ENCODE measurements around the gene ZNF804A. TPM values are rescaled to one million over a fixed set of nuclear protein-coding genes. Genes with fewer than 3 reads are reported as not detected.

ZNF804A gene
- total RNA-seq, 1 donor from 2014 or later: not detected

GRCh38 chr2:184779777-184780176 is 181.4 kb downstream of the ZNF804A start:
- TF ChIP-seq, protein P1, sequence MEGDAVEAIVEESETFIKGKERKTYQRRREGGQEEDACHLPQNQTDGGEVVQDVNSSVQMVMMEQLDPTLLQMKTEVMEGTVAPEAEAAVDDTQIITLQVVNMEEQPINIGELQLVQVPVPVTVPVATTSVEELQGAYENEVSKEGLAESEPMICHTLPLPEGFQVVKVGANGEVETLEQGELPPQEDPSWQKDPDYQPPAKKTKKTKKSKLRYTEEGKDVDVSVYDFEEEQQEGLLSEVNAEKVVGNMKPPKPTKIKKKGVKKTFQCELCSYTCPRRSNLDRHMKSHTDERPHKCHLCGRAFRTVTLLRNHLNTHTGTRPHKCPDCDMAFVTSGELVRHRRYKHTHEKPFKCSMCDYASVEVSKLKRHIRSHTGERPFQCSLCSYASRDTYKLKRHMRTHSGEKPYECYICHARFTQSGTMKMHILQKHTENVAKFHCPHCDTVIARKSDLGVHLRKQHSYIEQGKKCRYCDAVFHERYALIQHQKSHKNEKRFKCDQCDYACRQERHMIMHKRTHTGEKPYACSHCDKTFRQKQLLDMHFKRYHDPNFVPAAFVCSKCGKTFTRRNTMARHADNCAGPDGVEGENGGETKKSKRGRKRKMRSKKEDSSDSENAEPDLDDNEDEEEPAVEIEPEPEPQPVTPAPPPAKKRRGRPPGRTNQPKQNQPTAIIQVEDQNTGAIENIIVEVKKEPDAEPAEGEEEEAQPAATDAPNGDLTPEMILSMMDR (IDR thresholded peaks at IDR 0.05): no peak
- no peak overlapping the region for H3K4me3 Mint-ChIP-seq (ENCODE audit: unreplicated experiment)
- H3K36me3 Mint-ChIP-seq (ENCODE audit: unreplicated experiment): no peaks in the 10 kb centered on the region
- no peaks in the 10 kb centered on the region for H3K9me3 Mint-ChIP-seq (ENCODE audit: unreplicated experiment)
- DNase-seq (ENCODE audit: extremely low spot score, unreplicated experiment): no peak
- H3K27ac Mint-ChIP-seq (ENCODE audit: unreplicated experiment): no peak overlapping the region
- H3K4me1 Mint-ChIP-seq (ENCODE audit: unreplicated experiment): no peaks in the 10 kb centered on the region
- no peaks in the 10 kb centered on the region for H3K27me3 Mint-ChIP-seq (ENCODE audit: unreplicated experiment)

- Mint-ChIP-seq H3K27ac (ENCODE audit: unreplicated experiment) (no peak overlapping the region), H3K9me3 (ENCODE audit: unreplicated experiment) (no peaks in the 10 kb centered on the region), H3K4me3 (ENCODE audit: unreplicated experiment) (no peak overlapping the region), H3K27me3 (ENCODE audit: unreplicated experiment) (no peaks in the 10 kb centered on the region), H3K36me3 (ENCODE audit: unreplicated experiment) (no peaks in the 10 kb centered on the region), H3K4me1 (ENCODE audit: unreplicated experiment) (no peaks in the 10 kb centered on the region)
- DNase-seq (ENCODE audit: extremely low spot score, unreplicated experiment): no peak
- TF ChIP-seq, protein P1 (IDR thresholded peaks at IDR 0.05): no peak
Observed at GRCh38 chr2:184780384-184780783, 182.1 kb downstream of the ZNF804A start.

GRCh38 chr2:184780944-184781343 is 182.6 kb downstream of the ZNF804A start:
- H3K9me3 Mint-ChIP-seq (ENCODE audit: unreplicated experiment): no peaks in the 10 kb centered on the region
- TF ChIP-seq, protein P1 (IDR thresholded peaks at IDR 0.05): no peak
- no peaks in the 10 kb centered on the region for H3K4me1 Mint-ChIP-seq (ENCODE audit: unreplicated experiment)
- H3K4me3 Mint-ChIP-seq (ENCODE audit: unreplicated experiment): no peak overlapping the region
- H3K36me3 Mint-ChIP-seq (ENCODE audit: unreplicated experiment): no peaks in the 10 kb centered on the region
- no peak for DNase-seq (ENCODE audit: extremely low spot score, unreplicated experiment)
- no peaks in the 10 kb centered on the region for H3K27me3 Mint-ChIP-seq (ENCODE audit: unreplicated experiment)
- H3K27ac Mint-ChIP-seq (ENCODE audit: unreplicated experiment): no peak overlapping the region

GRCh38 chr2:184783576-184783975 is 185.2 kb downstream of the ZNF804A start:
- no peak overlapping the region for H3K27ac Mint-ChIP-seq (ENCODE audit: unreplicated experiment)
- H3K36me3 Mint-ChIP-seq (ENCODE audit: unreplicated experiment): no peaks in the 10 kb centered on the region
- no peaks in the 10 kb centered on the region for H3K27me3 Mint-ChIP-seq (ENCODE audit: unreplicated experiment)

GRCh38 chr2:184793176-184793575 is 194.8 kb downstream of the ZNF804A start:
- H3K27me3 Mint-ChIP-seq (ENCODE audit: unreplicated experiment): peaks cover 2% of the 10 kb centered on the region
- H3K4me1 Mint-ChIP-seq (ENCODE audit: unreplicated experiment): no peaks in the 10 kb centered on the region
- H3K4me3 Mint-ChIP-seq (ENCODE audit: unreplicated experiment): no peak overlapping the region
- no peaks in the 10 kb centered on the region for H3K36me3 Mint-ChIP-seq (ENCODE audit: unreplicated experiment)
- no peak overlapping the region for H3K27ac Mint-ChIP-seq (ENCODE audit: unreplicated experiment)
- TF ChIP-seq, protein P1 (IDR thresholded peaks at IDR 0.05): no peak
- no peak for DNase-seq (ENCODE audit: extremely low spot score, unreplicated experiment)
- peaks cover 15% of the 10 kb centered on the region for H3K9me3 Mint-ChIP-seq (ENCODE audit: unreplicated experiment)

More at GRCh38 chr2:184783576-184783975, 185.2 kb downstream of the ZNF804A start:
- TF ChIP-seq, protein P1 (IDR thresholded peaks at IDR 0.05): no peak
- no peak overlapping the region for H3K4me3 Mint-ChIP-seq (ENCODE audit: unreplicated experiment)
- DNase-seq (ENCODE audit: extremely low spot score, unreplicated experiment): no peak
- no peaks in the 10 kb centered on the region for H3K9me3 Mint-ChIP-seq (ENCODE audit: unreplicated experiment)
- no peaks in the 10 kb centered on the region for H3K4me1 Mint-ChIP-seq (ENCODE audit: unreplicated experiment)

Data from osteocyte (in vitro differentiated cells).